Measurements from ENCODE around the gene MARK3. TPM values are rescaled to one million over a fixed set of nuclear protein-coding genes. Genes with fewer than 3 reads are reported as not detected.

MARK3 gene
- total and polyA plus RNA-seq, 2 of the 4 experiments (the other 2 are of a cell fraction) = 78.5 to 80.5 TPM

- POLR2A ChIA-PET (ENCODE audit: unreplicated experiment) = no interaction called here
- intact Hi-C loops (cut with micrococcal nuclease) = no loop called here
- ATAC-seq (ENCODE audit: low read depth) = peak; percentile 76
- TF ChIP-seq POLR2A (IDR thresholded peaks at IDR 0.05; ENCODE audit: low read depth, low read length) = no peak
- TF ChIP-seq, protein P1, sequence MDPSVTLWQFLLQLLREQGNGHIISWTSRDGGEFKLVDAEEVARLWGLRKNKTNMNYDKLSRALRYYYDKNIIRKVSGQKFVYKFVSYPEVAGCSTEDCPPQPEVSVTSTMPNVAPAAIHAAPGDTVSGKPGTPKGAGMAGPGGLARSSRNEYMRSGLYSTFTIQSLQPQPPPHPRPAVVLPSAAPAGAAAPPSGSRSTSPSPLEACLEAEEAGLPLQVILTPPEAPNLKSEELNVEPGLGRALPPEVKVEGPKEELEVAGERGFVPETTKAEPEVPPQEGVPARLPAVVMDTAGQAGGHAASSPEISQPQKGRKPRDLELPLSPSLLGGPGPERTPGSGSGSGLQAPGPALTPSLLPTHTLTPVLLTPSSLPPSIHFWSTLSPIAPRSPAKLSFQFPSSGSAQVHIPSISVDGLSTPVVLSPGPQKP (IDR thresholded peaks at IDR 0.05; ENCODE audit: borderline replicate concordance, low read depth, low read length) = no peak
- TF ChIP-seq, protein P2, sequence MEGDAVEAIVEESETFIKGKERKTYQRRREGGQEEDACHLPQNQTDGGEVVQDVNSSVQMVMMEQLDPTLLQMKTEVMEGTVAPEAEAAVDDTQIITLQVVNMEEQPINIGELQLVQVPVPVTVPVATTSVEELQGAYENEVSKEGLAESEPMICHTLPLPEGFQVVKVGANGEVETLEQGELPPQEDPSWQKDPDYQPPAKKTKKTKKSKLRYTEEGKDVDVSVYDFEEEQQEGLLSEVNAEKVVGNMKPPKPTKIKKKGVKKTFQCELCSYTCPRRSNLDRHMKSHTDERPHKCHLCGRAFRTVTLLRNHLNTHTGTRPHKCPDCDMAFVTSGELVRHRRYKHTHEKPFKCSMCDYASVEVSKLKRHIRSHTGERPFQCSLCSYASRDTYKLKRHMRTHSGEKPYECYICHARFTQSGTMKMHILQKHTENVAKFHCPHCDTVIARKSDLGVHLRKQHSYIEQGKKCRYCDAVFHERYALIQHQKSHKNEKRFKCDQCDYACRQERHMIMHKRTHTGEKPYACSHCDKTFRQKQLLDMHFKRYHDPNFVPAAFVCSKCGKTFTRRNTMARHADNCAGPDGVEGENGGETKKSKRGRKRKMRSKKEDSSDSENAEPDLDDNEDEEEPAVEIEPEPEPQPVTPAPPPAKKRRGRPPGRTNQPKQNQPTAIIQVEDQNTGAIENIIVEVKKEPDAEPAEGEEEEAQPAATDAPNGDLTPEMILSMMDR (conservative IDR thresholded peaks at IDR 0.05; ENCODE audit: low read depth, low read length) = no peak
- TF ChIP-seq FOS (IDR thresholded peaks at IDR 0.05; ENCODE audit: low read depth, low read length) = no peak
- TF ChIP-seq, protein P3, sequence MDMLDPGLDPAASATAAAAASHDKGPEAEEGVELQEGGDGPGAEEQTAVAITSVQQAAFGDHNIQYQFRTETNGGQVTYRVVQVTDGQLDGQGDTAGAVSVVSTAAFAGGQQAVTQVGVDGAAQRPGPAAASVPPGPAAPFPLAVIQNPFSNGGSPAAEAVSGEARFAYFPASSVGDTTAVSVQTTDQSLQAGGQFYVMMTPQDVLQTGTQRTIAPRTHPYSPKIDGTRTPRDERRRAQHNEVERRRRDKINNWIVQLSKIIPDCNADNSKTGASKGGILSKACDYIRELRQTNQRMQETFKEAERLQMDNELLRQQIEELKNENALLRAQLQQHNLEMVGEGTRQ (IDR thresholded peaks at IDR 0.05; ENCODE audit: low read depth, low read length) = no peak
- TF ChIP-seq RAD21 (IDR thresholded peaks at IDR 0.05; ENCODE audit: low read length) = 0 out of 2 replicates have a peak, but pooled peaks have one; percentile 4
- no peak for TF ChIP-seq NFE2L2 (IDR thresholded peaks at IDR 0.05; ENCODE audit: low read depth, low read length)
- TF ChIP-seq SMC3 (IDR thresholded peaks at IDR 0.05; ENCODE audit: low read depth, low read length) = no peak
- TF ChIP-seq MAFK (IDR thresholded peaks at IDR 0.05; ENCODE audit: low read depth, low read length) = no peak
- TF ChIP-seq CEBPB (IDR thresholded peaks at IDR 0.05; ENCODE audit: low read depth, low read length) = peak; percentile 38; the same call in 1 of the 2 replicates
- 0 out of 2 replicates have a peak, but pooled peaks have one; percentile 11 for TF ChIP-seq BHLHE40 (IDR thresholded peaks at IDR 0.05; ENCODE audit: low read depth, low read length)
- TF ChIP-seq RCOR1 (IDR thresholded peaks at IDR 0.05; ENCODE audit: insufficient replicate concordance, low read length) = peak; percentile 25
- TF ChIP-seq MXI1 (IDR thresholded peaks at IDR 0.05; ENCODE audit: borderline replicate concordance, low read depth, low read length) = no peak
- no peak for TF ChIP-seq RFX5 (IDR thresholded peaks at IDR 0.05; ENCODE audit: low read depth, low read length)
- no peak for TF ChIP-seq CHD1 (IDR thresholded peaks at IDR 0.05; ENCODE audit: low read depth, low read length)
These were observed 59.8 kb downstream of the MARK3 start for GRCh38 chr14:103444837-103445524.

More at GRCh38 chr14:103444837-103445524, 59.8 kb downstream of the MARK3 start:
- no peak overlapping the region for H3K4ac ChIP-seq (ENCODE audit: low read depth, low read length)
- peaks cover 70% of the 10 kb centered on the region for H4K20me1 ChIP-seq (ENCODE audit: insufficient read depth, low read length)
- H3K27me3 ChIP-seq (ENCODE audit: control insufficient read depth, insufficient read depth, low read length) = no peaks in the 10 kb centered on the region
- in situ Hi-C loops (cut with MboI; ENCODE audit: low sequenced_read_pairs) (no loop called here), dilution Hi-C loops (cut with HindIII; ENCODE audit: low sequenced_read_pairs, unreplicated experiment) (no loop called here)
- no peaks in the 10 kb centered on the region for H3K9me3 ChIP-seq (ENCODE audit: control insufficient read depth, insufficient read depth, low read length)
- H3K56ac ChIP-seq (ENCODE audit: extremely low read depth, insufficient read depth, low read length) = no peak overlapping the region
- peak; percentile 83 for DNase-seq
- no peak overlapping the region for H2BK20ac ChIP-seq (ENCODE audit: low read depth, low read length)
- H4K91ac ChIP-seq (ENCODE audit: insufficient read depth, low read depth, low read length) = no peak overlapping the region
- WGBS, 2 experiments (ENCODE audit: extremely low coverage in 2 of 2, insufficient read length in 1 of 2) = 80% methylated on average over 1 of the region's 4 CpGs; no CpG with 5 or more reads in 1 of the 2 experiments
- peaks cover 11% of the 10 kb centered on the region for H3K9me1 ChIP-seq (ENCODE audit: insufficient read depth, low read length)
- no peak overlapping the region for H2BK120ac ChIP-seq (ENCODE audit: low read depth, low read length)
- no peak overlapping the region for H4K8ac ChIP-seq (ENCODE audit: low read depth in 2 of 2, low read length in 2 of 2)
- H3K14ac ChIP-seq (replicated peaks; ENCODE audit: low read depth, low read length) = no peak overlapping the region
- H3K4me3 ChIP-seq (ENCODE audit: insufficient read depth, low read depth, low read length) = no peak overlapping the region
- CTCF ChIA-PET = interaction anchor here (0.5 to 1.2 kb wide), 3 partner anchors 16 to 54 kb away, joined by 3 to 6 read pairs (median 5); no protein-coding TSS in a partner anchor
- H3K36me3 ChIP-seq (ENCODE audit: control insufficient read depth, insufficient read depth, low read length) = peaks cover 8% of the 10 kb centered on the region
- H3K79me1 ChIP-seq (ENCODE audit: low read depth in 1 of 2, low read length in 2 of 2) = peaks cover 24 to 74% of the 10 kb centered on the region in 2 experiments
- BruUV-seq (replicated peaks) = no TSS peak
- H4K5ac ChIP-seq (ENCODE audit: low read depth, low read length) = no peak overlapping the region
- H3K4me2 ChIP-seq (ENCODE audit: low read depth, low read length) = no peak overlapping the region
- H2BK15ac ChIP-seq (ENCODE audit: low read depth, low read length) = no peak overlapping the region
- no peak overlapping the region for H3K27ac ChIP-seq (ENCODE audit: insufficient read depth, low read length)
- H3K23ac ChIP-seq (ENCODE audit: low read depth, low read length) = no peak overlapping the region
- no peak overlapping the region for H2AFZ ChIP-seq (replicated peaks; ENCODE audit: low read length, poor library complexity)
- H3K9ac ChIP-seq (ENCODE audit: low read depth, low read length) = no peak overlapping the region
- H3K4me1 ChIP-seq (ENCODE audit: control insufficient read depth, insufficient read depth, low read length) = peaks cover 14% of the 10 kb centered on the region
- H2BK5ac ChIP-seq (ENCODE audit: low read depth, low read length, poor library complexity, severe bottlenecking) = no peak overlapping the region
- H3K18ac ChIP-seq (ENCODE audit: low read depth, low read length) = no peak overlapping the region
- no peak overlapping the region for H2AK5ac ChIP-seq (ENCODE audit: low read depth, low read length)
- no peak overlapping the region for H2AK9ac ChIP-seq (replicated peaks; ENCODE audit: low read depth, low read length, poor library complexity)

Measured in IMR-90 (cell line).